ENCODE data around the gene MAD1L1. TPM values are rescaled to one million over a fixed set of nuclear protein-coding genes. Genes with fewer than 3 reads are reported as not detected.
"Not testable (repeated sequence)": the region's sequence is repeated elsewhere in the genome, so short reads cannot be mapped to it uniquely, and the experiment has no call there.

MAD1L1 gene
- total RNA-seq, 2 donors from 2014 or later, result 46.7 to 66.0 TPM

DNA sequence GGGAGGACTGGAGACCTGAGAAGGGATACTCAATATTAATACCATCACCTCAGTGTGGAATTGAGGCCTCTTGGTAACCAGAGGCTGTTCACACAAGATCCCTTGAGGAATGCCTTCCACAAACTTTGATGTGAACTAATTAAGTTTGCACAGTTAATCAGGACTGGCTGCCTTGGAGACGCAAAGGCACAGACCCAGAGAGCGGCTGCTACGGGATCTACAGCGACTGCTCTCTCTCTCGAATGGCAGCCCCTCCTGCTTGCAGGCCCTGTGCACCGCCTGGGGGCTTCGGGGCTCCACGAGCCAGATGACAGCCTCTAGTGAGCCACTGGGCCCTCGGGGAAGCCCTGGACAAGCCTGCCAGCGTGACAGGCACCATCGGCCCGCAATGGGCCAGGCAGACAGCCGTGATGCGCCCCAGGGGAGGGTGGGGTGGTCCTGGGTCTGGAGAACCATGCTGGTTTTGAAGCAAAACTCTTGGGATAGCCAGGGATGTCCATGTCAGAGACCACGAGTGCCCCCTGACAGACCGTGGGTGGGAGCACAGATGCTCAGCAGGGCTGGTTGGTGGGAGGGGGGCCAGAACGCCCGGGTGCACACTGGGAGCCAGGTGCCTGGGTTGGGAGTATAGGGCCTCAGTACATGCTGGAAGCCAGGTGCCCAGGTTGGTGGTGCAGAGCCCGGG lies 367.0 kb downstream of the MAD1L1 start:
- ATAC-seq (replicated peaks), result no peak
- no peak overlapping the region for H3K27ac Mint-ChIP-seq
- no peak overlapping the region for H3K4me3 Mint-ChIP-seq
- no peaks in the 10 kb centered on the region for H3K36me3 Mint-ChIP-seq (ENCODE audit: low read depth)
- no peaks in the 10 kb centered on the region for H3K4me1 Mint-ChIP-seq
- H3K9me3 Mint-ChIP-seq, result no peaks in the 10 kb centered on the region
- no peaks in the 10 kb centered on the region for H3K27me3 Mint-ChIP-seq

DNA sequence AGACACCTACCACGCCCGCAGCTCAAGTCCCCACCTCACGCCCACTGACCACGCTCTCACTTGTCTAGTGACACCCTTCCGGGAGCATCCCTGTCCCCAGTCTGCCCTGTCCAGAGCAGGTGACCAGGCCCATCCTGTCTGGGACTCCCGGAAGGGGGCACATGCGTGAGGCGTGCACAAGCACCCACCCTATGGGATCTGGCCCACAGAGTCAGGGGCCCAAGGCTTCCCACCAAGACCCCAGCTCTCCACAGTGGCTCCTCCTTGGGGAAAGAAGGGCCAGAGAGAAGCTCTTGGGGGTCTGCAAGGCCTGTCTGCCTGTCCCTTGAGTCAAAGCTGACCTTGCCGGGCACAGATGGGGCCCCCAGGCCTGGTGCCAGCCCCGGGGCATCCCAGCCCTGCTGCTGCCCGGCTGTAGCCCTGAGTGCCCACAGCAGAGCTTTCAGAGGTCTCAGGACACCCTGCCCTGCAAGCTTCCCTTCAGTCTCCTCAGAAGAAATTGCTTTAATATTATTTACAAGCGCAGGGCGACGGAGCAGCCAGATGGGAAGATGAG lies 367.7 kb downstream of the MAD1L1 start:
- H3K27me3 Mint-ChIP-seq, result no peaks in the 10 kb centered on the region
- no peak overlapping the region for H3K27ac Mint-ChIP-seq
- no peak for ATAC-seq (replicated peaks)
- no peaks in the 10 kb centered on the region for H3K36me3 Mint-ChIP-seq (ENCODE audit: low read depth)
- no peak overlapping the region for H3K4me3 Mint-ChIP-seq
- H3K9me3 Mint-ChIP-seq, result no peaks in the 10 kb centered on the region
- H3K4me1 Mint-ChIP-seq, result no peaks in the 10 kb centered on the region

DNA sequence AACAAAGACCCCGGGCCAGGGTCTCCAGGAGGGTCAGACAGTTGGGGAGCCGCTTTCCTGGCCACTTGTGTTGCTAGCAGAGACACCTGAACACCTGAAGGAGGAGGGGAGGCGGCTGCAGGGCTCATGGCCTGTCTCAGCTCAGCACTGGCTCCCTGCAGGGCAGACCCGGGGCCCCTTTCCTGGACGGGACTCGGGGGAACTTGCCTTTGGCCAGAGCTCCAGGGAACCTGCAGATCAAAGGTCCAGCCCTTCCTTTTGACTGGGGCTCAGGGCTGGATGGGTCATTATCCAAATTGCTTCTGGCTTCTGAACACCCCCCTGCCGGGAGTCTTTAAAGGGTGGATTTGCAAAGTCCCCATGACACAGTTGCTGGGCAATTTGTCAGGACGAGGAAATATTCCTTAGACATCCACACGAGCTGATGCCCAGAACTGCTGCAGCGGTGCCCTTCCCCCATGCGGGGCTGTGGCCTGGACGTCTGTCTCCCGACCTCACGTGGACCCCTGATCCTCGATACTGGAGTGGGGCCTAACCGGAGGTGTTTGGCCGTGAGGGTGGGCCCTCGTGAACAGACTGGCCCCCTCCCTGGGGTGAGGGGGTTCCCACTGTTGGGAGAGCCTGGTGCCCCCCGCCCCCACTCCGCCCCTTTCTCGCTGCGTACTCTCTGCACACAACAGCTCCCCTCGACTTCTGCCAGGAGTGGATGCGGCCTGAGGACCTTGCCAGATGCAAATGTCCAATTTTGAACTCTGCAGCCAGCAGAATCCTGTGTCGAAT lies 368.4 kb downstream of the MAD1L1 start:
- no peak overlapping the region for H3K27ac Mint-ChIP-seq
- no peak for ATAC-seq (replicated peaks)
- H3K4me3 Mint-ChIP-seq, result no peak overlapping the region
- no peaks in the 10 kb centered on the region for H3K9me3 Mint-ChIP-seq
- no peaks in the 10 kb centered on the region for H3K36me3 Mint-ChIP-seq (ENCODE audit: low read depth)
- no peaks in the 10 kb centered on the region for H3K4me1 Mint-ChIP-seq
- no peaks in the 10 kb centered on the region for H3K27me3 Mint-ChIP-seq

DNA sequence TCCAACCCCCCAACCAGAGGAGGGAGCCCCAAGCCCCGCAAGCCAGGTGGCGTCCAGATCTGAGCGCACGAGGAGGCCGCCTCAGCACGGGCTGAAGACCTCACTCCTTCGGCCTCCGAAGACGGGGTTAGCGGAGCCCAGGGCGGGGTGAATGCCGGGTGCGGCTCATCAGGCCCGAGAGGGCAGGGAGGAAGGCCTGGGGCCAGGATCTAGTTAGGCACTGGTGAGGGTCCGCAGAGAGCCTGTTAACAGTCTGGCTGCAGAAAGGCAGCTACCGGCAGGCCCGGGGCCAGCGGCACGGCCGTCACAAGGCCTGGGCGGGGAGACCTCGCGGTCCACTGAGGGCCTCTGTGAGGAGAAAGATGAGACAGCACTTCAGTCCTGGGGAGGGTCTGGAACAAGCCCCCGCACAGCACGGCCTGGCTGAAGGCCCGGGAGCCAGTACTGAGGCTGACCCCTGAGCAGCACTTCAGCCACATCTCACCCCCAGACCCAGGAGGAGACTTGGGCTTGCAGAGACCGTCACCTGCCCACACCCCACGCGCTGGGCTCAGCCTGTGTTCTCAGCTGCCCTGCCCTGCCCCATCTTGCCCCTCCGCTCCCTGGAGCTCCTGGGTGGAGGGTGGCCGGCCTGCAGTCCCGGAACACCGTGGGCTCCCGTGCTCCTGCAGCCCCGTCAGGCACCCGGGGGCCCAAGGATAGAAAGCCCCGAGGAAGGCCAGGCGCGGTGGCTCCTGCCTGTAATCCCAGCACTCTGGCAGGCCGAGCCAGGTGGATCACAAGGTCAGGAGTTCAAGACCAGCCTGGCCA lies 369.4 kb downstream of the MAD1L1 start:
- no peak overlapping the region for H3K27ac Mint-ChIP-seq

DNA sequence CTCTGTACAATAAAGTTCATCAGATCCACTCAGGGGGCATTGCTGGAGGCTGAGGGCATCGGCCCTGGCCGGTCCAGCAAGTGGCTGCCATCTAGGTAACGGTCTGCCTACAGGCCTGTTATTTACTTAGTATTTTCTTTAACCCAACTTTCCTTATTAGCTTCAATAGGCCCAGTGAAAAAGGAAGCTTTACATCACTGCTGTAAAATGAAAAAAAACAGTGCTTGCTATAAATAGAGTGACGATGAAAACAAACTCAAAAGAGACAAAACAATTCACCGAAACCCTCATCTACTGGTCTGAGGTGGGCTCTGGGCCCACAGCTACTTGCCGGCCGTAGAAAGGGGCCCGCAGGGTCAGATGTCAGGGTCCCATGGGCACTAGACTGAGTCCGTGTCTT lies 370.2 kb downstream of the MAD1L1 start:
- ATAC-seq (replicated peaks), result no peak
- Mint-ChIP-seq H3K4me3 (no peak overlapping the region), H3K4me1 (no peaks in the 10 kb centered on the region), H3K27me3 (no peaks in the 10 kb centered on the region), H3K27ac (no peak overlapping the region), H3K9me3 (no peaks in the 10 kb centered on the region), H3K36me3 (ENCODE audit: low read depth) (no peaks in the 10 kb centered on the region)

More for the DNA sequence above, 369.4 kb downstream of the MAD1L1 start:
- H3K9me3 Mint-ChIP-seq, result no peaks in the 10 kb centered on the region
- no peak overlapping the region for H3K4me3 Mint-ChIP-seq
- H3K27me3 Mint-ChIP-seq, result no peaks in the 10 kb centered on the region
- no peaks in the 10 kb centered on the region for H3K4me1 Mint-ChIP-seq
- no peak for ATAC-seq (replicated peaks)
- H3K36me3 Mint-ChIP-seq (ENCODE audit: low read depth), result no peaks in the 10 kb centered on the region

DNA sequence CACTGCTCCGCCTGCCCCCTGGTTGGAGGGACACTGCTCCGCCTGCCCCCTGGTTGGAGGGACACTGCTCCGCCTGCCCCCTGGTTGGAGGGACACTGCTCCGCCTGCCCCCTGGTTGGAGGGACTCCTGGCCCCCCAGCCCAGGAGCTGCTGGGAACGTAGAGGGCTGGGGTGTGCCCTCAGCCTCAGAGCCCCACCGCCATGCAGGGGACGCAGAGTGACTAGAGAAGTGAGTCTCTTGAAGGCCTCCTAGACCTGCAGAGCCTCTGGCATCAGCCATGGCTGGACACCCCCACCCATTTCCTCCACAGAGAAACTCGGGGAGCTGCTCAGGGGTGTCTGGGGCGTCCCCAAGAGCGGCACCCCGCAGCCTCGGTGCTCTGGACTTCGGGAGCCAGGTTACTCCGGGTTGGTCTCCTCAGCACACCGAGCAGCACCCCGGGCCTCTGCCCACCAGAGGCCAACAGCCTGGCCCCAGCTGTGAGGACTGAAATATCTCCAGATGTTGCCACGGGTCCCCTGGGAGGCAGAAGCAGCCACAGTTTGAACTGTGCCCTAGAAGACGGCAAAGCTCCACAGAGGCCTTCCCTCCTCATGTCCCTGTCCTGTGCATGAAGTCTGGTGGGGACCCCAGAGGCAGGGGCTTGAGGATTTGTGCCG lies 370.8 kb downstream of the MAD1L1 start:
- Mint-ChIP-seq H3K36me3 (ENCODE audit: low read depth) (no peaks in the 10 kb centered on the region), H3K27me3 (no peaks in the 10 kb centered on the region), H3K27ac (no peak overlapping the region), H3K4me3 (no peak overlapping the region), H3K9me3 (no peaks in the 10 kb centered on the region), H3K4me1 (no peaks in the 10 kb centered on the region)
- no peak for ATAC-seq (replicated peaks)

DNA sequence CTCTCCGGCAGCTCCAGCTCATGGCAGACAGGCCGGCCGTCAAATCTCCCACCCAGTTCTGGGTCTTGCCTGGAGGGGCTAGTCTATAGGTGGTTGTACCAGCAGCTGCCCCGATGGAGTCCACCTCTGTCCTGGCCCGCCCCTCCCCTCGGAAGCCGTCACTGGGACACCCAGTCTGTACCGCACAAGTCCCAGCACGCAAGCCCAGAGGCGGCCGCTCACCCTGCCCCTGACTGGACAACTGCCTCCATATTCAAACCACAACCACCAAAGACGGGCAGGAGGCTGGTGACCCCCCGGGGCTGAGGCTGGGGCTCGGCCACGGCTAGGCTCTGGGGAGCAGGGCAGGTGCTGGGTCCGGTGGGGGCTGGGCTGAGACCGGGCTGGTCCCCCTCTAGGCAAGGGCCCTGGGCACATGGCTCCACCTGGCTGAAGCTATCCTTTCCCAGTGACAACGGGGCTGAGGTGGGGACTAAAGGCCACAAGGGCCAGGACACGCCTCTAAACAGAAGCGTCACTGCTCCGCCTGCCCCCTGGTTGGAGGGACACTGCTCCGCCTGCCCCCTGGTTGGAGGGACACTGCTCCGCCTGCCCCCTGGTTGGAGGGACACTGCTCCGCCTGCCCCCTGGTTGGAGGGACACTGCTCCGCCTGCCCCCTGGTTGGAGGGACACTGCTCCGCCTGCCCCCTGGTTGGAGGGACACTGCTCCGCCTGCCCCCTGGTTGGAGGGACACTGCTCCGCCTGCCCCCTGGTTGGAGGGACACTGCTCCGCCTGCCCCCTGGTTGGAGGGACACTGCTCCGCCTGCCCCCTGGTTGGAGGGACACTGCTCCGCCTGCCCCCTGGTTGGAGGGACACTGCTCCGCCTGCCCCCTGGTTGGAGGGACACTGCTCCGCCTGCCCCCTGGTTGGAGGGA lies 371.6 kb downstream of the MAD1L1 start:
- H3K36me3 Mint-ChIP-seq (ENCODE audit: low read depth); H3K4me3 Mint-ChIP-seq; H3K9me3 Mint-ChIP-seq; ATAC-seq (replicated peaks); H3K27ac Mint-ChIP-seq; H3K4me1 Mint-ChIP-seq; H3K27me3 Mint-ChIP-seq: not testable (repeated sequence)

DNA sequence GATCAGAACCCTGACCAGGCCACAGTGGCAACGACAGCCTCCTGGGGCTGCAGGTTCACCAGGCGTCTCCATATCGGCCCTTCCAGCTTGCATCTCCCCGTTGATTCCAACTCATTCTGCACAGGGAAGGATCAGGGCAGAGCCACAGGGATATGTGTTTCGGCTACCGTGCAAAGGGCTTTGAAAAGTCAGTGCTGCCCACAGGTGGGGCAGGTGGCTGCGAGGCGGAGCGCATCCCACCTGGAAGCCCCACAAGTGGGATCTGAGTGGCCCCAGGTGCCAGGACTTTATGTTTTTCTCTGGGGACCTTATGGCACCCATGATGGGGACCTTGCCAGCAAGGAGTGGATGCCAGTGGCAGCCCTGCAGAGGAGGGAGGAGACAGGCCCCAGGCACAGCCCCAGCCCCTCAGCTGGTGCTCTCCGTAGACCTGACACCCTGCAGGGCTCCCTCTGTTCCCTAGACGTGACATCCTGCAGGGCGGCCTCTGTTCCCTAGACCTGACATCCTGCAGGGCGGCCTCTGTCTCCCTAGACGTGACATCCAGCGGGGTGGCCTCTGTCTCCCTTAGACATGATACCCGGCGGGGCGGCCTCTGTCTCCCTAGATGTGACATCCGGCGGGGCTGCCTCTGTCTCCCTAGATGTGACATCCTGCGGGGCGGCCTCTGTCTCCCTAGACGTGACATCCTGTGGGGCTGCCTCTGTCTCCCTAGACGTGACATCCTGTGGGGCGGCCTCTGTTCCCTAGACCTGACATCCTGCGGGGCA lies 373.3 kb downstream of the MAD1L1 start:
- H3K27me3 Mint-ChIP-seq, result no peaks in the 10 kb centered on the region

DNA sequence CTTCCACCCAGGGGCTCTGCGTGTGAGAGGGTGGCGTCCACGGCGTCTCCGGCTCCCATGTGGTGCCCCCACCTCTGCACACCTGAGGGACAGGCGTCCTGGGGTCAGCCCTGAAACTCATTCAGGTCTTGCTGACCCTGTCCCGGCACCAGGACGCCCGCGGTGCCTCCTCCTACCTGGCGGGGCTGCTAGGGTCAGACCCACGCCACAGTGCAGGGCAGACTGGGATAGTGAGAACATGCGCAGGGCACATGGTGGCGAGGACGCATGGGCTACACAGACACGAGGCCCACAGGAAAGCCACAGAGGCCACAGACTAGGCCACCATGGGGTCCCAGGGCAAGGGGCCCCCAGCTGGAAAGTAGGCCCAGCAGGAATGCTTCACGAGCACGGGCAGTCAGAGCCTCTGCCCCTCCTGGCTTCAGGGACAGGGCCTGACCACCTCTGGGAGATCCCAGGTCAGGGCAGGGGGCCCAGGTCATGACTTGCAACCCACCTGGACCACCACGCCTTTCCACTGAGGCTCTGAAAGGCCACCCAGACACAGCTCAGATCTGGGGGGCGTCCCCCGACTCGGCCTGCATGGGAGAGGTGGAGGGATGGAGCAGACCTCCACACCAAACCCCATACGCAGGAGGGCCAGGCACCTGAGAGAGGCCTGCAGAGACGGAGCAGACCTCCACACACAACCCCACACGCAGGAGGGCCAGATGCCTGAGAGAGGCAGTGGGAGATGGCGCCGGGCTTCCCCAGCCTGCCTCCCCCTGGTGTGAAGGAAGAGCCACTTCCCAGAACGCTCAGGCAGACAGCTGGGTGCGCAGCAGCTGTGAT lies 374.1 kb downstream of the MAD1L1 start:
- Mint-ChIP-seq H3K4me1 (peaks cover 13% of the 10 kb centered on the region), H3K4me3 (no peak overlapping the region), H3K27ac (no peak overlapping the region), H3K9me3 (no peaks in the 10 kb centered on the region), H3K36me3 (ENCODE audit: low read depth) (no peaks in the 10 kb centered on the region), H3K27me3 (no peaks in the 10 kb centered on the region)
- ATAC-seq (replicated peaks), result no peak

More for the DNA sequence above, 373.3 kb downstream of the MAD1L1 start:
- Mint-ChIP-seq H3K4me1 (peaks cover 12% of the 10 kb centered on the region), H3K36me3 (ENCODE audit: low read depth) (no peaks in the 10 kb centered on the region), H3K4me3 (no peak overlapping the region), H3K27ac (no peak overlapping the region), H3K9me3 (no peaks in the 10 kb centered on the region)
- no peak for ATAC-seq (replicated peaks)

DNA sequence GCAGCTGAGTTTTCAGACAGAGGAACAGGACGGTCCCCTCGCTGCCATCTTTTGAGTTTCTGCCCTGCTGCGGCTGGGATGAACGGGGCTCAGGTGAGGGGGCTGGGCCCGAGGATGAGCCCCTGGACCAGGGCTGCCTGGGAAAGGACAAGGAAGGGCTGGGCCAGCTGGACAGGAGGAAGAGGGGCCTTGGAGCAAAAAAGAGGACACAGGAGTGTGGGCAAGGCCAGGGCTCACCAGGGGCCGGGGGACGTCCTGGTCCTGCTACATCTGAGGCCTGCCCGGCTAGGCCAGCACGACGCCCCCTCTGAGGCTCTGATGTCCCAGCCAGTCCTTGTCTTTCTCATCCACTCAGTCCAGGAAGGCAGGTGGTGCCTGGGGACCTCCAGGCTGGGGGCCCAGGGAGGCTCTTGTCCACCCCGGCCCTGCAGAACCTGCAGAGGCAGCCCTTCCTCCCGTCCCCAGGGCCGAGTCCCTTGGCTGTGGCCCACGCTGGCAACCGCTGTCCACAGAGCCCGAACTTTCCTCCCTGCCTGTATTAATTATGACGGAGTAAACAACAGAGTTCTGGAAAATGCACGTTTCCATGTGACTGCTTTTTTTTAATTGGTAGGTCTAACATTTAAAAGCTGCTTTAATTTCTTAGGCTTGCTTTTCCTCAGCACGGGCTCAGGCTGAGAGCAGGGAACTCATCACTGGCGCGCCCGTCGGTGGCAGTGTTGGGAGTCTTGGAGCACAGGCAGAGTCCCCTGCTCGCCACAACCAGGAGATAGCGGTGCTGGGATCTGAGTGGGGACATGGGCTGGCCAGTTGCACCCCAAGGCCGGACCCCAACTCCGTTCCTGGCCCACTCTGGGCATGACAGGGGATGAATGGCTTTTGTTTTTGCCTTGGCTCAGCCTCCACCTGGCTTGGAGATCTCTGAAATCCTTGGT lies 375.0 kb downstream of the MAD1L1 start:
- no peaks in the 10 kb centered on the region for H3K27me3 Mint-ChIP-seq
- H3K4me1 Mint-ChIP-seq, result peaks cover 13% of the 10 kb centered on the region
- ATAC-seq (replicated peaks), result no peak
- H3K36me3 Mint-ChIP-seq (ENCODE audit: low read depth), result no peaks in the 10 kb centered on the region
- H3K27ac Mint-ChIP-seq, result no peak overlapping the region
- no peak overlapping the region for H3K4me3 Mint-ChIP-seq
- H3K9me3 Mint-ChIP-seq, result no peaks in the 10 kb centered on the region

DNA sequence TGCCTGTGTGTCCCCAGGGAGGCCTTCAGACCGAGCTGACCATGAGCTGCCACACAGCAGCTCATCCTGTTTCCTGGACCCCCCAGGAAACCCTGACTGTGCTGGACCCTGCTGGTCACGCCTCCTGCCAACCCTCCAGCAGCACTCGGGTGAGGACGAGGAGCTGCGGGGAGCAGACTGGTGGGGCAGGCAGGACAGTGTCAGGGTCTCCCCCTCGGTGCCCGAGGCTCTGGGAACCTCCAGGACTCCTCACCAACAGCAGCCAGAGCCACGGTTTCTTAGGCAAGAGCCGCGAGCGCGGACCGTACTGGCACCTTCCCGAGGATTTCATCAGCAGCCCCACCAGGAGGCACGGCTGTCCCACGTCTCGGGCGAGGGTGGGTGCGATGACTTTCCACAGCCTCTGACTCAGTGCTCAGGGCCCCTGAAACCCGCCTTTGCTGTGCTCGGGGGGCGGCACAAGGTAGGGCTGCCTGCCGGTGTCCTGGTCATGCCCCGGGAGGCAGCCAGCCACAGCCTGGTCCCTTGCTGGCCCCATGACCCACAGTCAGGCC lies 375.8 kb downstream of the MAD1L1 start:
- Mint-ChIP-seq H3K36me3 (ENCODE audit: low read depth) (no peaks in the 10 kb centered on the region), H3K9me3 (no peaks in the 10 kb centered on the region), H3K27me3 (no peaks in the 10 kb centered on the region), H3K27ac (no peak overlapping the region), H3K4me3 (no peak overlapping the region), H3K4me1 (peaks cover 13% of the 10 kb centered on the region)
- ATAC-seq (replicated peaks), result no peak

Data from activated T-helper 17 cell treated with anti-CD3 and anti-CD28 coated beads, Interleukin-2, amount 50 U/mL, for 72 hours (primary cell).